Thymus (tissue), 11 donors: Measurements from ENCODE around the gene LUC7L2. TPM values are rescaled to one million over a fixed set of nuclear protein-coding genes. Genes with fewer than 3 reads are reported as not detected.
"Not testable (repeated sequence)": the region's sequence is repeated elsewhere in the genome, so short reads cannot be mapped to it uniquely, and the experiment has no call there.

Source experiments
- DNase-seq, 9 donors: peaks; one replicate each; pipeline ENCODE4 v3.0.0-alpha.2; 2013; ENCODE audit warnings: low spot score in 9 of 9, low read depth in 6 of 9, missing footprints in 1 of 9
- H3K27ac ChIP-seq, 2 donors: one replicate each; pipeline ENCODE4 v1.5.1; 2013; ENCODE audit warnings: control low read depth in 1 of 2, low read depth in 1 of 2, low read length in 1 of 2, mild to moderate bottlenecking in 1 of 2, moderate library complexity in 1 of 2
- H3K27me3 ChIP-seq, 2 donors: one replicate each; pipeline ENCODE4 v1.5.1; 2013; ENCODE audit warnings: low read length in 1 of 2; ENCODE audit not compliant: control insufficient read depth in 2 of 2, insufficient read depth in 1 of 2
- H3K36me3 ChIP-seq, 2 donors: one replicate each; pipeline ENCODE4 v1.5.1; 2013; ENCODE audit warnings: low read length in 1 of 2, mild to moderate bottlenecking in 1 of 2, moderate library complexity in 1 of 2; ENCODE audit not compliant: control insufficient read depth in 2 of 2, insufficient read depth in 2 of 2
- H3K4me1 ChIP-seq, 2 donors: one replicate each; pipeline ENCODE4 v1.5.1; 2013; ENCODE audit warnings: low read length in 2 of 2; ENCODE audit not compliant: control insufficient read depth in 2 of 2, insufficient read depth in 2 of 2
- H3K4me3 ChIP-seq, 2 donors: one replicate each; pipeline ENCODE4 v1.5.1; 2013; ENCODE audit warnings: low read length in 2 of 2, control low read depth in 1 of 2, mild to moderate bottlenecking in 1 of 2
- H3K9me3 ChIP-seq, 2 donors: one replicate each; pipeline ENCODE4 v1.5.1; 2013; ENCODE audit warnings: low read length in 1 of 2, mild to moderate bottlenecking in 1 of 2; ENCODE audit not compliant: control insufficient read depth in 2 of 2, insufficient read depth in 1 of 2
- WGBS: extraction: QIAGEN DNeasy Blood & Tissue Kit; methylation state at CpG from one replicate; pipeline ENCODE4 v1.1.7; 2013; 5-methylcytosine and 5-hydroxymethylcytosine counted together
- polyA plus RNA-seq: library from polyadenylated mRNA; stranded (reverse); fragments of 200-250 nt; gene quantifications from one replicate; pipeline ENCODE4 v1.2.3, GENCODE V29; 2013
- total RNA-seq: library from RNA; stranded (reverse); fragments of 120-200 nt; gene quantifications from one replicate; pipeline ENCODE4 v1.2.4, GENCODE V29; 2013
- donor health status: healthy.

The LUC7L2 gene
- total and polyA plus RNA-seq, 2 donors, result 44.1 to 108 TPM

DNA sequence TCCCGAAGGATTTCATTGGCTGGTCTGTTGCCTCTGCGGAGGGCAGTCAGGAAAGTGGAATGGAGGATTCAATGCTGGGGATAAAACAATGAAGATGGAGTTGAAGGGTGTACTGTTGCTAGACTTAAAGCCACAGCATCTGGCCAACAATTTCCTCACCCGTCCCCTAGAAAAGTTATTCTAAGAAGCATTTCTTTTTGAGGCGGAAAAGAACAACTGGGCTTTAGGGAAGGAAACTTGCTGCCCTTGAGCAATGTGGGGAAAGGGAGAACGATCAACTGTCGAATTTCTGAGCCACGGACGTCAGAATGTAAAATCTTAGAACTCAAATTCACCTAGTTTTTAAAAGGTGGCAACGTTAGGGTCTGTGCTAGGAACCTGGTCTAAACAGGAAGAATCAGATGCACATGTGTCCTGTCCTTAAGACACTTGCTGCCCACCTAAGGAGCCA is 17.9 kb upstream of the LUC7L2 start:
- Histone ChIP-seq H3K4me3 (peak overlapping the region; percentile 92 to 94), H3K4me1 (peaks cover 5 to 8% of the 10 kb centered on the region in 2 donors), H3K27me3 (no peaks in the 10 kb centered on the region), H3K27ac (peak overlapping the region; percentile 99 to 100), H3K36me3 (no peaks in the 10 kb centered on the region), H3K9me3 (peaks cover 0 to 6% of the 10 kb centered on the region in 2 donors)
- WGBS, result 0% methylated on average over 9 of the region's 9 CpGs
- DNase-seq, result no peak

DNA sequence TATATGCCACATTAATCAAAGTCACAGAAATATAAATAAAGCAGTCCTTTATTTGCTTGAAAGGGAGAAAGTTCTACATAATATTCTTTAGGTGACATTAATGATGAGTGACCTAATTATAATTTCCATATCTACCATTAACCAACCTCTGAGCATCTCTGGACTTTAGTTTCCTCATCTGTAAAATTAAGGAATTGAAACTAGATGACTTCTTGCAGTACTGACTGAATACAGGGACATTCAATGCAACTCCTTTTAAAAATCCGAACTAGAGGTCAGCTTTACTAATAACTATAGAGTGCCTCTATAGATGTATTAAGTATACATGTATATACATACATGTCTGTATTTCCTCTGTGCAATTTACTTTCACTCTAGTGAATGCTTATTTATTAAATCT is 14.7 kb upstream of the LUC7L2 start:
- Histone ChIP-seq H3K36me3 (peaks cover 0 to 2% of the 10 kb centered on the region in 2 donors), H3K27me3 (no peaks in the 10 kb centered on the region), H3K27ac (no peak overlapping the region), H3K4me1 (peaks cover 5 to 8% of the 10 kb centered on the region in 2 donors), H3K9me3 (peaks cover 0 to 4% of the 10 kb centered on the region in 2 donors), H3K4me3 (no peak overlapping the region)
- no peak for DNase-seq
- 98% methylated on average over 1 of the region's 1 CpG for WGBS

DNA sequence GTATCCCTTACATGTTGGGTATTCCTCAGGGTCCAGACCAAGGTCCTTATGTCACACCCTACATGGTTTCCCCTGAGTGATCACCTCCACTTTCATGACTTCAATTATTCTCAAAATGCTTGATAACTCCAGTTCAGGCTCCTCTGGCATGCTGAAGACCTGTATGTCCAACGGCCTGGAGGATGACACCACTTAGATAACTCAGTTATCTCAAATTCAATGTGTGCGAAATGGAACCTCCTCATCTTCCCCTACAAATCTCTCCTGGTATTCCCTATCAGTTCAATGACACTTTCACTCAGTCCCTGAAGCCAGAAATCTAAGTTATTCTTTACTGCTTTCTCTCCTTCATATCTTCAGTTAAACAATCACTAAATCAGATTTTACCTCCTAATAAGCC is 8.7 kb upstream of the LUC7L2 start:
- H3K4me3 ChIP-seq, result no peak overlapping the region
- H3K27me3 ChIP-seq, result no peaks in the 10 kb centered on the region
- peaks cover 0 to 4% of the 10 kb centered on the region in 2 donors for H3K36me3 ChIP-seq
- DNase-seq, result no peak
- WGBS, result 98% methylated on average over 2 of the region's 2 CpGs
- H3K27ac ChIP-seq, result no peak overlapping the region
- no peaks in the 10 kb centered on the region for H3K9me3 ChIP-seq
- H3K4me1 ChIP-seq, result no peaks in the 10 kb centered on the region

DNA sequence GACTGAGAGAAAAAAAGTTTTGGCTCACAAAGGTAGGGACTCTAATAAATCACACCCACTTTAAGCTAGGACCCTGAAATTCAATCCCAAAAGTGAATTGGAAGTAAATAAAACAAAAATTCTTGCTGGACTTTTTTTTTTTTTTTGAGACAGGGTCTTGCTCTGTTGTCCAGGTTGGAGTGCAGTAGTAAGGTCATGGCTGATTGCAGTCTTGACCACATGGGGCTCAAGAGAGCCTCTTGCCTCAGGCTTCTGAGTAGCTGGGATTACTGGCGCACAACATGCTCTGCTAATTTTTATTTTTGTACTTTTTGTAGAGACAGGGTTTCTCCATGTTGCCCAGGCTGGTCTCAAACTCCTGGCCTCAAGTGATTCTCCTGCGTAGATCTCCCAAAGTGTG is 5.0 kb upstream of the LUC7L2 start:
- DNase-seq, result no peak
- no peak overlapping the region for H3K4me3 ChIP-seq
- peaks cover 0 to 3% of the 10 kb centered on the region in 2 donors for H3K36me3 ChIP-seq
- H3K9me3 ChIP-seq, result no peaks in the 10 kb centered on the region
- no peak overlapping the region for H3K27ac ChIP-seq
- 98% methylated on average over 2 of the region's 2 CpGs for WGBS
- H3K4me1 ChIP-seq, result peaks cover 0 to 3% of the 10 kb centered on the region in 2 donors
- H3K27me3 ChIP-seq, result no peaks in the 10 kb centered on the region

DNA sequence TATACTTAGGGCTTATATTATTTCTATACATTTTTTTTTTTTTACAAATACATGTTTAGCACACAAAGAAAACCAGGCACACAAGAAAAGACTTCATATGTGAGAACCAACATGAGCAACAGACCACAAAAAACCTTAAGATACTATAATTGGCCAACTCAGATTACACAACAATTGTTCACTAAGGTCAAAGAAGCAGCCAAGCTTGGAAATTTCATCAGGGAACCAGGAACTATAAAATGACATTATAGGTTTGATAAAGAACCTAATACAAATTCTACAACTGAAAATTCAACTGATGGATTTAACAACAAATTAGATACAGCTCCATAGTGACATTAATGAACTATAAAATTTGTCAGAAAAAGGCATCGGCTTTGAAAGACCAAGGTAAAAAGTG is 4.4 kb upstream of the LUC7L2 start:
- H3K9me3 ChIP-seq, result no peaks in the 10 kb centered on the region
- no peak overlapping the region for H3K4me3 ChIP-seq
- no peak overlapping the region for H3K27ac ChIP-seq
- no peak for DNase-seq
- no peaks in the 10 kb centered on the region for H3K27me3 ChIP-seq
- H3K4me1 ChIP-seq, result peaks cover 0 to 3% of the 10 kb centered on the region in 2 donors
- H3K36me3 ChIP-seq, result peaks cover 0 to 2% of the 10 kb centered on the region in 2 donors
- WGBS, result 96% methylated on average over 1 of the region's 1 CpG

DNA sequence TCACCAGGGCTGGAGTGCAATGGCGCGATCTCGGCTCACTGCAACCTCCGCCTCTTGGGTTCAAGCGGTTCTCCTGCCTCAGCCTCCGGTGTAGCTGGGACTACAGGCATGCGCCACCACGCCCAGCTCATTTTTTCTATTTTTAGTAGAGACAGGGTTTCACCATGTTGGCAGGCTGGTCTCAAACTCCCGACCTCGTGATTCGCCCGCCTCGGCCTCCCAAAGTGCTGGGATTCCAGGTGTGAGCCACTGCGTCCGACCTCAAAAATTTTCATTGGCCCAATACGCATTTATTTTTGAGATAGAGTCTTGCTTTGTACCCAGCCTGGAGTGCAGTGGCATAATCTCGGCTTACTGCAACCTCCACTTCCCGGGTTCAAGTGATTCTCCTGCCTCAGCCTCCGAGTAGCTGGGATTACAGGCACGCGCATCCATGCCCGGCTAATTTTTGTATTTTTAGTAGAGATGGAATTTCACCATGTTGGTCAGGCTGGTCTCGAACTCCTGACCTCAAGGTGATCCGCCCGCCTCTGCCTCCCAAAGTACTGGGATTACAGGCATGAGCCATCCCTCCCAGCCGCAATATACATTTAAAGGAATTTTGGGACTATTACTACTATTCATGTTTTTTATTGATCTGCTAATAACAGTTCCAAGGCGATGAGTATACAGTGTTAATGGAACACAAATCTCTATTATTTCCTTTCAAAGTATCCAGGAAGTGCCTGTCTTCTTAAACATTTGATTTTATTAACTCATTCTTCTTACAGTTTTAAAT is 1.8 kb upstream of the LUC7L2 start:
- not testable (repeated sequence) for H3K4me1 ChIP-seq, H3K27me3 ChIP-seq, H3K36me3 ChIP-seq, DNase-seq, H3K9me3 ChIP-seq
- Histone ChIP-seq H3K4me3 (peak overlapping the region in 1 of 2 donors; percentile 83), H3K27ac (peak overlapping the region in 1 of 2 donors; percentile 97)
- 94% methylated on average over 27 of the region's 27 CpGs for WGBS

DNA sequence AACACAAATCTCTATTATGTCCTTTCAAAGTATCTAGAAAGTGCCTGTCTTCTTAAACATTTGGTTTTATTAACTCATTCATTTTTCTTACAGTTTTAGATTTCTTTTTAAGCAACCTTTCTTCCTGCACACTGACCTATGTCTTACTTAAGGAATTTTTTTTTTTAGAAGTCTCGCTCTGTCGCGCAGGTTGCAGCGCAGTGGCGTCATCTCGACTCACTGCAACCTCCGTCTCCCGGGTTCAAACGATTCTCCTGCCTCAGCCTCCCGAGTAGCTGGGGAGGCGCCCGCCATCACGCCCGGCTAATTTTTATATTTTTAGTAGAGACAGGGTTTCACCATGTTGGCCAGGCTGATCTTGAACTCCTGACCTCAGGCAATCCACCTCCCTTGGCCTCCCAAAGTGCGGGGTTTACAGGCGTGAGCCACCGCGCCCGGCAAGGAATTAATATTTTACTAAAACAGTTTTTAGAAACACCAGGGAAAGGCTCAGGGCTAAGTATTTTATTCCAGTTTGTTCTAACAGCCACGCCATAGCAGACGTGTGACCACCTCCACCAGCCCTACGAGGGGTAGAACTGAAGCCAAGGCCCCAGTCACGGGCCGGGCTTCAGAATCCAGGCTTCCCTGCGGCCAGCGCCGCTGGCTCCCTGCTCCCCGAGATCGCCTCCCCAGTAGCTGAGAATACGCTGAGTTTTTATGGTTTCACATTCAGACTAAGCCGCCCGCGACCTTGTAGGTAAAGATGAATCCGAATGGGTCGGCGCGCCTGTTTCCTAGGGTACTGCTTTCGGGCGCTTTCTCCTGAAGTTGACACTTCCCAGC is 941 bp upstream of the LUC7L2 start:
- Histone ChIP-seq H3K27ac (peak overlapping the region; percentile 97 to 100), H3K9me3 (no peaks in the 10 kb centered on the region), H3K4me3 (peak overlapping the region; percentile 83 to 93), H3K4me1 (peaks cover 7 to 13% of the 10 kb centered on the region in 2 donors), H3K27me3 (no peaks in the 10 kb centered on the region), H3K36me3 (peaks cover 3 to 12% of the 10 kb centered on the region in 2 donors)
- under 1% methylated on average over 39 of the region's 39 CpGs for WGBS
- peak in 3 of 9 donors; percentile 18 to 53 (median 40) for DNase-seq

DNA sequence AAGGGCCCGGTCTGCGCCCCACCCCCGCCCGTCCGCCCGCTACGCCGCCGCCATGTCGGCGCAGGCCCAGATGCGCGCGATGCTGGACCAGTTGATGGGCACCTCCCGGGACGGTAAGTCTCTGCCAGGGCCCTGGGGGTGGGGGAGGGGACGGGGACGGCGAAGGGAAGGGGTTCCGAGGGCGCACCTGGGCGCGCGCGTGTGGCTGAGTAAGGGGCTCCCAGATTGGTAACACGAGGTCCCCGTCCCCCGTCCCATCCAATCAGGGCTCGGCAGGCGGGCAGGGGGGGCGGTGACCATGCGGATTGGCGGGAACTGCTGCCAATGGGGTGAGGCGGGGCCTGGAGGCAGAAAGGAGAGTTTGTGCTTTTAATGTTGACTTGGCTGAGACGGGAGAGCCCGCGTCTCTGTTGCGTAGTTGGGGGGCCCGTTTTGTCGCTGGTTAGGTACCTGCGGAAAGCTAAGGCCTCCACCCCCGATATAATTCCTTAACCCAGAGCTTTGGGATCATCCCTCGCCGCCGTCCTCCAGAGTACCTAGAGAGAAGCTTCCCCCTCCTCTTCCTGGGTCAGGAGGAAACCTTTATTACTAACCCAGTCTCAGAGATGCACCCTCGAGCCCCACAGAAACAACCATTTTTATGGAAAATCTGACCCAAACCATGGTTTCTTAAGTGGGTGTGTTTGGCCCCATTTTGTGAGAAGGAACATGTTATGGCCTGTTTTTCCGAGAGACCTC is 685 bp downstream of the LUC7L2 start:
- Histone ChIP-seq H3K4me1 (peaks cover 7 to 13% of the 10 kb centered on the region in 2 donors), H3K27me3 (no peaks in the 10 kb centered on the region), H3K4me3 (peak overlapping the region; percentile 83 to 93), H3K36me3 (peaks cover 3 to 13% of the 10 kb centered on the region in 2 donors), H3K9me3 (no peaks in the 10 kb centered on the region), H3K27ac (peak overlapping the region; percentile 97 to 100)
- peak; percentile 82 to 98 (median 96) for DNase-seq
- WGBS, result under 1% methylated on average over 47 of the region's 47 CpGs
